Fibroblast of skin of back (primary cell): ENCODE data around the gene ARHGAP45.

Experiments used
- DNase-seq: peaks from one replicate; pipeline ENCODE4 v3.0.0-alpha.2; 2013

The ARHGAP45 gene

GRCh38 chr19:1136201-1136600 lies 69.2 kb downstream of the ARHGAP45 start:
- DNase-seq = no peak
